Mesendoderm (in vitro differentiated cells): Measurements from ENCODE around the gene SCGB1C1.

ENCODE experiments used
- DNase-seq: peaks from one replicate; pipeline ENCODE4 v3.0.0; 2013
- H2AK5ac ChIP-seq: 2 replicates; pipeline ENCODE4 v1.6.1; 2013; ENCODE audit warnings: low read length, inconsistent platforms
- H2BK120ac ChIP-seq: 2 replicates; pipeline ENCODE4 v1.6.1; 2013; ENCODE audit warnings: low read depth, mild to moderate bottlenecking, low read length, moderate library complexity, mixed read lengths
- H2BK15ac ChIP-seq: replicated peaks from 2 replicates; pipeline ENCODE4 v1.6.1; 2013; ENCODE audit warnings: low read depth, mild to moderate bottlenecking, moderate library complexity
- H2BK5ac ChIP-seq: 2 replicates; pipeline ENCODE4 v1.6.1; 2013; ENCODE audit warnings: low read length, inconsistent platforms
- H3K18ac ChIP-seq: 2 replicates; pipeline ENCODE4 v1.6.1; 2013; ENCODE audit warnings: mild to moderate bottlenecking, low read length, mixed read lengths
- H3K23ac ChIP-seq: one replicate; pipeline ENCODE4 v1.6.1; 2013; ENCODE audit warnings: low read length
- H3K27ac ChIP-seq: 2 replicates; pipeline ENCODE4 v1.5.1; 2013; ENCODE audit warnings: low read depth, mild to moderate bottlenecking, inconsistent platforms, low read length, moderate library complexity
- H3K27me3 ChIP-seq: 2 replicates; pipeline ENCODE4 v1.6.1; 2013; ENCODE audit warnings: low read length, control low read depth, mild to moderate bottlenecking, inconsistent platforms; ENCODE audit not compliant: insufficient read depth, poor library complexity
- H3K36me3 ChIP-seq: 2 replicates; pipeline ENCODE4 v1.6.1; 2013; ENCODE audit warnings: low read length, inconsistent platforms; ENCODE audit not compliant: control insufficient read depth, insufficient read depth
- H3K4ac ChIP-seq: one replicate; pipeline ENCODE4 v1.6.1; 2013; ENCODE audit warnings: low read depth, mild to moderate bottlenecking, low read length, moderate library complexity
- H3K4me1 ChIP-seq: 2 replicates; pipeline ENCODE4 v1.6.1; 2013; ENCODE audit warnings: low read depth, low read length, inconsistent platforms; ENCODE audit not compliant: control insufficient read depth
- H3K4me2 ChIP-seq: 2 replicates; pipeline ENCODE4 v1.6.1; 2013; ENCODE audit warnings: low read length
- H3K4me3 ChIP-seq: 2 replicates; pipeline ENCODE4 v1.5.1; 2013; ENCODE audit warnings: mild to moderate bottlenecking, low read length
- H3K56ac ChIP-seq: one replicate; pipeline ENCODE4 v1.6.1; 2013; ENCODE audit warnings: low read length
- H3K79me1 ChIP-seq: 2 replicates; pipeline ENCODE4 v1.6.1; 2013; ENCODE audit warnings: low read length, inconsistent platforms
- H3K79me2 ChIP-seq: 2 replicates; pipeline ENCODE4 v1.6.1; 2013; ENCODE audit warnings: mild to moderate bottlenecking, low read length; ENCODE audit not compliant: control insufficient read depth, insufficient read depth
- H3K9ac ChIP-seq: 2 replicates; pipeline ENCODE4 v1.6.1; 2013; ENCODE audit warnings: low read length, inconsistent platforms
- H4K5ac ChIP-seq: one replicate; pipeline ENCODE4 v1.6.1; 2013; ENCODE audit warnings: low read length
- H4K8ac ChIP-seq: one replicate; pipeline ENCODE4 v1.6.1; 2013; ENCODE audit warnings: low read depth, mild to moderate bottlenecking, control low read depth, low read length, moderate library complexity
- WGBS: extraction: QIAGEN DNeasy Blood & Tissue Kit; methylation state at CpG from one replicate; pipeline ENCODE4 v1.1.7; 2013; ENCODE audit warnings: low lambda C conversion rate, missing lambda C conversion rate; ENCODE audit not compliant: insufficient coverage; ENCODE audit errors: extremely low coverage; 5-methylcytosine and 5-hydroxymethylcytosine counted together

SCGB1C1 gene

DNA sequence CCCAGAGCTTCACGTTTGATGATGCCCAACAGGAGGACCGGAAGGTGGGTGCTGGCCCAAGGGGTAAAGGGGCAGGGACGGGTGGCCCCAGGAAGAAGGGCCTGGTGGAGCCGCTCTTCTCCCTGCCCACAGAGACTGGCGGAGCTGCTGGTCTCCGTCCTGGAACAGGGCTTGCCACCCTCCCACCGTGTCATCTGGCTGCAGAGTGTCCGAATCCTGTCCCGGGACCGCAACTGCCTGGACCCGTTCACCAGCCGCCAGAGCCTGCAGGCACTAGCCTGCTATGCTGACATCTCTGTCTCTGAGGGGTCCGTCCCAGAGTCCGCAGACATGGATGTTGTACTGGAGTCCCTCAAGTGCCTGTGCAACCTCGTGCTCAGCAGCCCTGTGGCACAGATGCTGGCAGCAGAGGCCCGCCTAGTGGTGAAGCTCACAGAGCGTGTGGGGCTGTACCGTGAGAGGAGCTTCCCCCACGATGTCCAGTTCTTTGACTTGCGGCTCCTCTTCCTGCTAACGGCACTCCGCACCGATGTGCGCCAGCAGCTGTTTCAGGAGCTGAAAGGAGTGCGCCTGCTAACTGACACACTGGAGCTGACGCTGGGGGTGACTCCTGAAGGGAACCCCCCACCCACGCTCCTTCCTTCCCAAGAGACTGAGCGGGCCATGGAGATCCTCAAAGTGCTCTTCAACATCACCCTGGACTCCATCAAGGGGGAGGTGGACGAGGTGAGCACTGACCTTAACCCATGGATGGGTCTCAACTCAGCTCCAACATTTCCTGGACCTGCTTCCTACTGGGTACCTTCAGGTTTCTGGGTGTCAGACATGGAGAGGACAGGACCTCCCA is 16.6 kb downstream of the SCGB1C1 start:
- H3K79me2 ChIP-seq: peaks cover 39% of the 10 kb centered on the region
- peak overlapping the region; percentile 78 for H2AK5ac ChIP-seq
- peak overlapping the region; percentile 49 for H3K4ac ChIP-seq
- H3K79me1 ChIP-seq: peaks cover 51% of the 10 kb centered on the region
- peak overlapping the region; percentile 100 for H3K9ac ChIP-seq
- peak overlapping the region; percentile 77 for H3K4me3 ChIP-seq
- H4K5ac ChIP-seq: no peak overlapping the region
- H2BK120ac ChIP-seq: no peak overlapping the region
- H3K4me2 ChIP-seq: peak overlapping the region; percentile 97
- H3K4me1 ChIP-seq: peaks cover 12% of the 10 kb centered on the region
- no peak overlapping the region for H3K23ac ChIP-seq
- WGBS: no CpG with 5 or more reads among the region's 29 CpGs
- no peak overlapping the region for H2BK15ac ChIP-seq
- peak overlapping the region; percentile 46 for H3K27ac ChIP-seq
- H3K18ac ChIP-seq: no peak overlapping the region
- no peak overlapping the region for H2BK5ac ChIP-seq
- DNase-seq: peak; percentile 29
- peaks cover 21% of the 10 kb centered on the region for H3K36me3 ChIP-seq
- H3K27me3 ChIP-seq: no peaks in the 10 kb centered on the region
- peak overlapping the region; percentile 99 for H3K56ac ChIP-seq
- no peak overlapping the region for H4K8ac ChIP-seq

DNA sequence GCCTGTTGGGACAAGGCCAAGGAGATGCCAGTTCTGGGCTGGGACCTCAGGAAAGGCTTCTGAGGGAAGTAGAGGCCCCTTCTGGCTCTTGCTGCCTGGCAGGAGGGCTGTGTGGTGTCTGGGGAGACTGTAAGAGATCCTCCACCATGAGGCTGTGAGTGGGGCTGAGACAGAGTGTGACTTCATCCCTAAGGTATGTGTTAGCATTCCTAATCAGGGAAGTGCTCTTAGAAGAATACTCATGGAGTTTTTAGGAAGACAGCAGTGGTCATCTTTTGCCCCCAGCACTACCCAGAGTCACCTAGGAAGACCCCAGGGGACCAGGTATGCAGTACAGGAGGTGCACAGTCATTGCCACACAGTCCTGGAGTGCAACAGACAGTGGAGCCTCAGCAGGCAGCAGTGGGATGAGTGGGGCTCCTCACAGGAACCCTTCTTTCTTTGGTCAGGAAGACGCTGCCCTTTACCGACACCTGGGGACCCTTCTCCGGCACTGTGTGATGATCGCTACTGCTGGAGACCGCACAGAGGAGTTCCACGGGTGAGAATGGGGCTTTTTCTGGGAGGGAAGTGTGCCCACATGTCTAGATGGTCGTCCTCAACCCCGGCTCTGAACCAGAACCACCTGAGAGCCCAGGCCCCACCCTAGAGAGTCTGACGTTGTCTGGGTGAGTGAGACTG is 17.4 kb downstream of the SCGB1C1 start:
- peaks cover 23% of the 10 kb centered on the region for H3K36me3 ChIP-seq
- H4K8ac ChIP-seq: no peak overlapping the region
- H3K4me2 ChIP-seq: peak overlapping the region; percentile 26
- WGBS: no CpG with 5 or more reads among the region's 9 CpGs
- H2BK15ac ChIP-seq: no peak overlapping the region
- H2BK5ac ChIP-seq: no peak overlapping the region
- peaks cover 39% of the 10 kb centered on the region for H3K79me2 ChIP-seq
- no peak overlapping the region for H3K4ac ChIP-seq
- peak; percentile 94 for DNase-seq
- peaks cover 12% of the 10 kb centered on the region for H3K4me1 ChIP-seq
- H3K23ac ChIP-seq: no peak overlapping the region
- peaks cover 46% of the 10 kb centered on the region for H3K79me1 ChIP-seq
- H3K27ac ChIP-seq: peak overlapping the region; percentile 46
- H3K4me3 ChIP-seq: no peak overlapping the region
- no peak overlapping the region for H2AK5ac ChIP-seq
- H3K27me3 ChIP-seq: no peaks in the 10 kb centered on the region
- H4K5ac ChIP-seq: no peak overlapping the region
- no peak overlapping the region for H2BK120ac ChIP-seq
- peak overlapping the region; percentile 100 for H3K9ac ChIP-seq
- H3K56ac ChIP-seq: peak overlapping the region; percentile 99
- H3K18ac ChIP-seq: no peak overlapping the region

DNA sequence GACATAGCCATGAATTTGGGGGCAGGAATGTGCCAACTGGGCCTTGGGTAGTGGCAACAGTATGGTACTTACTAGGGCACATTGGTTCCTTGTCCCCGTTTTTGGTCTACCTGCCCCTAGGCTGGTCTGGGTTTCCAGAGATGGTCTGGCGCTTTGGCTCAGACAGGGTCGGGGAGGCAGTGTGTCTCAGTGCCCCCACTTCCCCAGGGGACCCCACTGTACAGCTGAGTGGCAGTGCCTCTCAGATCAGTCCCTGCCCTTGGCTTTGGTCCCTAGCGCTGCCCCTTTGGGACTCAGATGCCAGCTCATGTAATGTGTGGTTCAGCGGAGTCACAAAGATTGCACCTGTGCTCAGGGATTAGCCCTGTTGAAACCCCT is 17.9 kb downstream of the SCGB1C1 start:
- no peak for DNase-seq
- no peak overlapping the region for H2AK5ac ChIP-seq
- H3K4me3 ChIP-seq: no peak overlapping the region
- no peak overlapping the region for H2BK5ac ChIP-seq
- H3K18ac ChIP-seq: no peak overlapping the region
- H2BK120ac ChIP-seq: no peak overlapping the region
- H3K4me1 ChIP-seq: peaks cover 12% of the 10 kb centered on the region
- peaks cover 41% of the 10 kb centered on the region for H3K79me1 ChIP-seq
- peak overlapping the region; percentile 1 for H3K9ac ChIP-seq
- no peak overlapping the region for H2BK15ac ChIP-seq
- no peak overlapping the region for H3K23ac ChIP-seq
- H3K56ac ChIP-seq: peak overlapping the region; percentile 31
- no peak overlapping the region for H4K8ac ChIP-seq
- H3K79me2 ChIP-seq: peaks cover 34% of the 10 kb centered on the region
- H3K36me3 ChIP-seq: peaks cover 25% of the 10 kb centered on the region
- no peak overlapping the region for H3K4ac ChIP-seq
- H4K5ac ChIP-seq: no peak overlapping the region
- no CpG with 5 or more reads among the region's 5 CpGs for WGBS
- no peaks in the 10 kb centered on the region for H3K27me3 ChIP-seq
- H3K27ac ChIP-seq: peak overlapping the region; percentile 34
- H3K4me2 ChIP-seq: no peak overlapping the region

DNA sequence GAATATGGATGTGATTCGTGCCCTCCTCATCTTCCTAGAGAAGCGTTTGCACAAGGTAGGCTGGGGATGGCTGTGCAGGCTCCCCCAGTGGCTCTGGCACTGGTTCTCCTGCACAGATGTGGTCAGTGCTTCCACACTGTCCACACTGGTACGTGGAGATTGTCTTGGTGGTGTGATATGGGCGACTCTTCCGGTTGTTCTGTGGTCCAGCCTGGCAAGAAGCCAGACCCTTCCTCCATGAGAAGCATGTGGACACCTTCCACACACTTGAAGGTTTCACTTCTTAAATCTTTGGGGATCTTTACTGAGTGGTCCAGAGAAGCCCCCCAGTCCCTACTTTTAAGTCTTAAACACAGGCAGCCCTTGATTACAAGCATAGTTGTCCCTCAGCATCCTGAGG is 18.4 kb downstream of the SCGB1C1 start:
- H2BK5ac ChIP-seq: no peak overlapping the region
- H3K36me3 ChIP-seq: peaks cover 25% of the 10 kb centered on the region
- H3K79me1 ChIP-seq: peaks cover 36% of the 10 kb centered on the region
- no peak overlapping the region for H3K56ac ChIP-seq
- no peak overlapping the region for H2AK5ac ChIP-seq
- H2BK15ac ChIP-seq: no peak overlapping the region
- no peak overlapping the region for H3K4ac ChIP-seq
- H3K23ac ChIP-seq: no peak overlapping the region
- no peak overlapping the region for H3K9ac ChIP-seq
- no peak overlapping the region for H2BK120ac ChIP-seq
- no peaks in the 10 kb centered on the region for H3K27me3 ChIP-seq
- H4K5ac ChIP-seq: no peak overlapping the region
- no peak for DNase-seq
- H3K4me3 ChIP-seq: no peak overlapping the region
- H4K8ac ChIP-seq: no peak overlapping the region
- no peak overlapping the region for H3K4me2 ChIP-seq
- peaks cover 10% of the 10 kb centered on the region for H3K4me1 ChIP-seq
- no CpG with 5 or more reads among the region's 5 CpGs for WGBS
- peaks cover 29% of the 10 kb centered on the region for H3K79me2 ChIP-seq
- no peak overlapping the region for H3K18ac ChIP-seq
- no peak overlapping the region for H3K27ac ChIP-seq

DNA sequence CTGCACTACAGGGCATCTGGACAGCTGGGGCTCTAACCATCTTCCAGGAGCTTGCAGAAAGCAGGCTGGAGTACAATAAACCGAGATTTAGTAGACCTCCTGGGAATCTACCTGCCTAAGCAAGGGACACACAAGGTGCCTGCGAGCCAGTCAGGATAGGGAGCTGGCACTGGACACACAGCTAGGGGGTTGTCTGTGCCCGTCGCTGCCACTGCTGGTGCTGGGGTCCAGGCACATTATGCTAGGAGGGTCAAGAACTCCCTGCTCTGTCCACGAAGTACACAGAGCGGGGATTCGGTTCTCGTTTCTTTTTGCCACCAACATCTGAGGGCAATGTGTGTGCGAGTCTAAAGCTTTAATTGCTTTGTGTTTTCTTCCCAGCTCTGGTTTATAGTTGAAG is 18.9 kb downstream of the SCGB1C1 start:
- Histone ChIP-seq H2BK15ac (no peak overlapping the region), H3K4me3 (no peak overlapping the region), H2AK5ac (no peak overlapping the region), H3K36me3 (peaks cover 25% of the 10 kb centered on the region), H3K56ac (no peak overlapping the region), H4K5ac (no peak overlapping the region), H3K4ac (no peak overlapping the region), H4K8ac (no peak overlapping the region), H3K27me3 (no peaks in the 10 kb centered on the region), H2BK5ac (no peak overlapping the region), H3K79me2 (peaks cover 24% of the 10 kb centered on the region), H3K23ac (no peak overlapping the region), H2BK120ac (no peak overlapping the region), H3K9ac (no peak overlapping the region), H3K18ac (no peak overlapping the region), H3K4me1 (peaks cover 6% of the 10 kb centered on the region), H3K4me2 (no peak overlapping the region), H3K27ac (no peak overlapping the region), H3K79me1 (peaks cover 31% of the 10 kb centered on the region)
- no CpG with 5 or more reads among the region's 9 CpGs for WGBS
- no peak for DNase-seq
